Left lung (tissue), 10 donors: ENCODE data around the gene ARMC5. TPM values are rescaled to one million over a fixed set of nuclear protein-coding genes. Genes with fewer than 3 reads are reported as not detected.

Experiments used
- ATAC-seq: fragments of 200-7000 bp; cut with Tn5 transposase; one replicate; pipeline ENCODE4 v1.9.1; 2020; ENCODE audit warnings: moderate library complexity
- DNase-seq, 4 donors: peaks; one replicate each; pipeline ENCODE4 v3.0.0-alpha.2; 2013 to 2020
- H3K27ac ChIP-seq, 2 donors: fragments of 200-600 bp; sonication (generic) in 1 of 2; one replicate each; pipeline versions ENCODE4 v1.5.0 to v1.8.0; 2020 to 2021
- H3K27me3 ChIP-seq, 2 donors: fragments of 200-600 bp; sonication (generic) in 1 of 2; one replicate each; pipeline versions ENCODE4 v1.5.0 to v1.8.0; 2020 to 2021
- H3K36me3 ChIP-seq, 2 donors: fragments of 200-600 bp; sonication (generic) in 1 of 2; one replicate each; pipeline versions ENCODE4 v1.5.0 to v1.8.0; 2020 to 2021
- H3K4me1 ChIP-seq, 2 donors: fragments of 200-600 bp; one replicate each; pipeline ENCODE4 v1.8.0; 2021
- H3K4me3 ChIP-seq, 2 donors: fragments of 200-600 bp; sonication (generic) in 1 of 2; one replicate each; pipeline versions ENCODE4 v1.5.0 to v1.8.0; 2020 to 2021; ENCODE audit warnings: mild to moderate bottlenecking in 1 of 2
- H3K9me3 ChIP-seq, 2 donors: fragments of 200-600 bp; sonication (generic) in 1 of 2; one replicate each; pipeline versions ENCODE4 v1.5.0 to v1.8.0; 2020 to 2021
- intact Hi-C, 2 donors: fragments of 100-400 bp; cut with DNase I; formaldehyde crosslinking; loops; one replicate each; pipeline versions ENCODE4 v1.11.2 to v1.14.2; 2022
- polyA plus RNA-seq, 6 donors: library from polyadenylated mRNA; unstranded; fragments of 120-200 nt; gene quantifications; one replicate each; pipeline ENCODE4 v1.2.1, GENCODE V29; 2013; ENCODE audit not compliant: insufficient read length in 6 of 6
- total RNA-seq, 2 donors: library from RNA; stranded (reverse); fragmentation: NEBNext Ultra II Directional; extraction: Animal tissue kit (Norgen Biotek cat#: 25700); gene quantifications; one replicate each; pipeline ENCODE4 v1.2.1, GENCODE V29; 2021
- TF ChIP-seq, protein P1 (sequence below), 2 donors: fragments of 200-600 bp; sonication (generic) in 1 of 2; IDR thresholded peaks; one replicate each; pipeline versions ENCODE4 v1.5.0 to v1.8.0; 2021; ENCODE audit warnings: antibody characterized with exemption in 2 of 2
- donor health status: DM: no; HTN: yes; CAD: no.
- donor health status: DM: no; HTN: no; CAD: no.

Gene ARMC5
- total and polyA plus RNA-seq, 8 donors: 8.5 to 14.8 (median 10.4) TPM

DNA sequence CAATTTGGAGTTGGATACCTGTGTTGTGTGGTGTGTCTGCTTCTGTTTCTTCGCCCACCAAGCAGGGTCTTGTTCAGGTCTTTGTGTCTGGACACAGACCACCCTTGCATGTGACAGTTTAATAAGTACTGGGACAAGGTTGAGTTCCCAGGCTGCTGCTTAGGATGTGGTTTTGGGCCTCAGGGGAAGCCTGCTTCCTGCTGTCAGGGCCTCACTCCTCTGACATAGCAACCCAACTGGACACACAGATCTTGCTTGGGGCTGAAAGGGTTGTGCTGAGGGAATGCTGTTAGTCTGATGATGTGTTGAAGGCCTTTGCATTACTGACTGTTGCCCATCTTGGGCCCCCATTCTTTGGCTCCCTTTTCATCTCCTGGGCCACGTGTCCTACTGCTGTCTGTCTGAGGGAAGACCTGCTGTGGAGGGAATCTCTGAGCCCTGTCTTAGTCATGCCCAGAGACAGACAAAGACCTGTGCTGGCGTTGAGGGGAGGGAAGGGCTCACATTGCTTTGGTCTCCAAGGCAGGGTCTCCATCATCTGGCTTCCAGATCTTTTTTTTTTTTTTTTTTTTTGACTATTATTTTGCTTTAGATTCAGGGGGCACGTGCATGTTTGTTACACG is 8.0 kb downstream of the ARMC5 start:
- ATAC-seq (no peak), DNase-seq (no peak)
- H3K27ac ChIP-seq: no peak overlapping the region
- no peak overlapping the region for H3K4me3 ChIP-seq
- peaks cover 0 to 11% of the 10 kb centered on the region in 2 donors for H3K27me3 ChIP-seq
- peaks cover 6 to 18% of the 10 kb centered on the region in 2 donors for H3K4me1 ChIP-seq
- H3K36me3 ChIP-seq: peaks cover 0 to 51% of the 10 kb centered on the region in 2 donors
- TF ChIP-seq, protein P1, sequence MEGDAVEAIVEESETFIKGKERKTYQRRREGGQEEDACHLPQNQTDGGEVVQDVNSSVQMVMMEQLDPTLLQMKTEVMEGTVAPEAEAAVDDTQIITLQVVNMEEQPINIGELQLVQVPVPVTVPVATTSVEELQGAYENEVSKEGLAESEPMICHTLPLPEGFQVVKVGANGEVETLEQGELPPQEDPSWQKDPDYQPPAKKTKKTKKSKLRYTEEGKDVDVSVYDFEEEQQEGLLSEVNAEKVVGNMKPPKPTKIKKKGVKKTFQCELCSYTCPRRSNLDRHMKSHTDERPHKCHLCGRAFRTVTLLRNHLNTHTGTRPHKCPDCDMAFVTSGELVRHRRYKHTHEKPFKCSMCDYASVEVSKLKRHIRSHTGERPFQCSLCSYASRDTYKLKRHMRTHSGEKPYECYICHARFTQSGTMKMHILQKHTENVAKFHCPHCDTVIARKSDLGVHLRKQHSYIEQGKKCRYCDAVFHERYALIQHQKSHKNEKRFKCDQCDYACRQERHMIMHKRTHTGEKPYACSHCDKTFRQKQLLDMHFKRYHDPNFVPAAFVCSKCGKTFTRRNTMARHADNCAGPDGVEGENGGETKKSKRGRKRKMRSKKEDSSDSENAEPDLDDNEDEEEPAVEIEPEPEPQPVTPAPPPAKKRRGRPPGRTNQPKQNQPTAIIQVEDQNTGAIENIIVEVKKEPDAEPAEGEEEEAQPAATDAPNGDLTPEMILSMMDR (IDR thresholded peaks at IDR 0.05): no peak
- no peaks in the 10 kb centered on the region for H3K9me3 ChIP-seq
- intact Hi-C loops: no loop called here

DNA sequence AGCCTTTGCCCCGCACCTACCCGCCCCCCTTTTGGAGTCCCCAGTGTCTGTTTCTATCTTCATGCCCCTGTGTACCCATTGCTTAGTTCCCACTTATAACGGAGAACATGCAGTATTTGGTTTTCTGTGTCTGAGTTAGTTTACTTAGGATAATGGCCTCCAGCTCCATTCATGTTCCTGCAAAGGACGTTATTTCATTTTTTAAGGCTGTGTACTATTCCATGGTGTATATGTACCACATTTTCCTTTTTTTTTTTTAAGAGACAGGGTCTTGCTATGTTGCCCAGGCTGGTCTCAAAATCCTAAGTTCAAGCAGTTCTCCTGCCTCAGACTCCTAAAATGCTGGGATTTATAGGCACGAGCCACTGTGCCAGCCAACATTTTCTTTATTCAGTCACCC is 8.6 kb downstream of the ARMC5 start:
- Histone ChIP-seq H3K27me3 (peaks cover 0 to 17% of the 10 kb centered on the region in 2 donors), H3K4me3 (no peak overlapping the region)
- intact Hi-C loops: no loop called here

DNA sequence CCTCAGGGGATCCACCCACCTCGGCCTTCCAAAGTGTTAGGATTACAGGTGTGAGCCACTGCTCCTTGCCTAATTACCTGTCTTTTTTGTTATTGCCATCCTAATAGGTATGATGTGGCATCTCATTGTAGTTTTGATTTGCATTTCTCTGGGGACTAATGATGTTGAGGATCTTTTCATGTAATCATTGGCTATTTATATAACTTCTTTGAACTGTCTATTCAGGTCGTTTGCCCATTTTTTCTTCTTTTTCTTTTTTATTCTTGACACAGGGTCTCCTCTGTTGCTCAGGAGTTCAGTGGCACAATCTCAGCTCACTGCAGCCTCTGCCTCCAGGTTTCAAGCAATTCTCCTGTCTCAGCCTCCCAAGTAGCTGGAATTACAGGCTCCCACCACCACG is 11.3 kb downstream of the ARMC5 start:
- no peaks in the 10 kb centered on the region for H3K9me3 ChIP-seq
- H3K4me3 ChIP-seq: no peak overlapping the region
- DNase-seq: no peak
- intact Hi-C loops: no loop called here
- H3K27ac ChIP-seq: peak overlapping the region in 1 of 2 donors; percentile 93
- TF ChIP-seq, protein P1 (IDR thresholded peaks at IDR 0.05): no peak
- H3K27me3 ChIP-seq: peaks cover 0 to 19% of the 10 kb centered on the region in 2 donors
- ATAC-seq: no peak
- H3K4me1 ChIP-seq: peaks cover 16 to 34% of the 10 kb centered on the region in 2 donors
- peaks cover 0 to 39% of the 10 kb centered on the region in 2 donors for H3K36me3 ChIP-seq

More for the DNA sequence above, 8.6 kb downstream of the ARMC5 start:
- H3K4me1 ChIP-seq: peaks cover 11 to 22% of the 10 kb centered on the region in 2 donors
- no peak for DNase-seq
- no peaks in the 10 kb centered on the region for H3K9me3 ChIP-seq
- no peak for ATAC-seq
- H3K36me3 ChIP-seq: peaks cover 0 to 45% of the 10 kb centered on the region in 2 donors
- no peak overlapping the region for H3K27ac ChIP-seq
- TF ChIP-seq, protein P1 (IDR thresholded peaks at IDR 0.05): no peak

DNA sequence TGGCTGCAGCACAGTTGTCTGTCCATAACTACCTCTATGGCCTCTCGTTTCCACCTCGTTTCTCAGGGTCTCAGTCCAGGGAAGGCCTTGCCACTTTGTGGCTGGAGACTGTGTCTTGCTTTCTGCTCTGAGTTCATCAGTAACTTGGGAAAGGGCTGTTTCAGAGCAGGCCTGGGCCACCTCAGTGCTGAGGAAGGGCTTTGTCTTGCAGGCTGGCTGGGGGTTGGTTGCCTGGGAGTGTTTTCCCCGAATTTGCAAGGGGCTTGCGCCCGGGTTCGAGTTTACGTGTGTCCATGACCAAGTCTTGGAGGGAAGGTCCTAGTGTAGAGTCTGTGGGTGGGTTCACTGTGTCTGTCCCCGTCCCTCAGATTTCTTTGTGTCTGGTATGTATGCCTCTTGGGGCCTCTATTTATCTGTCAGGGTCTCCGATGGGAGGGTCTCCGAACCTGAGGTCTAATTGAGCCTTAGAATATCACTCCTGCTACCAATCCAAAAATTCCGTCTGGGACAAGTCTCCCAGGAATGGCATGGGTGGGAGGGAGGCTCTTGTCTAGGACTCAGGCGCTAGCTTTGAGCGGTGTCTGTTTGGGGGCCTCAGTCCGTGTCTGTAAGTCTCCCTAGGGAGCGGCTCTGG is 12.1 kb downstream of the ARMC5 start:
- Histone ChIP-seq H3K27ac (peak overlapping the region; percentile 82 to 93), H3K9me3 (no peaks in the 10 kb centered on the region), H3K27me3 (peaks cover 0 to 19% of the 10 kb centered on the region in 2 donors), H3K36me3 (peaks cover 0 to 39% of the 10 kb centered on the region in 2 donors), H3K4me1 (peaks cover 16 to 42% of the 10 kb centered on the region in 2 donors), H3K4me3 (peak overlapping the region; percentile 56 to 62)
- TF ChIP-seq, protein P1 (IDR thresholded peaks at IDR 0.05): no peak
- ATAC-seq (no peak), DNase-seq (no peak)
- intact Hi-C loops: no loop called here
